ENCODE data around the gene MAPK8.

DNA sequence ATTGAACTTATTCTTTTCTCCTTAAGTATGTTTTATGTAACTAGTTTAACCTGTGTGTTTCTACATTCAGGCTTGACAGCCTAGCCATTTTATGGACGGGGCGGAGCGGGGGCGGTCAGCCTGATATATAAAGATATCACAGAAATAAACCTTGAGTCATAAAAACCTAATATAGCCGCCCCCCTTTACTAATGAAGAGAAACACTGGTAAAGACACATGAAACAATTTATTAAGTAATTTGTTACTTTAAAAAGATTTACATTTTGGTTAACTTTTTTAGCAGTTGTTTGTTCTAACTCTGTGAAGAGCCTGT, 84.0 kb downstream of the MAPK8 start:
- TF ChIP-seq, protein P1, sequence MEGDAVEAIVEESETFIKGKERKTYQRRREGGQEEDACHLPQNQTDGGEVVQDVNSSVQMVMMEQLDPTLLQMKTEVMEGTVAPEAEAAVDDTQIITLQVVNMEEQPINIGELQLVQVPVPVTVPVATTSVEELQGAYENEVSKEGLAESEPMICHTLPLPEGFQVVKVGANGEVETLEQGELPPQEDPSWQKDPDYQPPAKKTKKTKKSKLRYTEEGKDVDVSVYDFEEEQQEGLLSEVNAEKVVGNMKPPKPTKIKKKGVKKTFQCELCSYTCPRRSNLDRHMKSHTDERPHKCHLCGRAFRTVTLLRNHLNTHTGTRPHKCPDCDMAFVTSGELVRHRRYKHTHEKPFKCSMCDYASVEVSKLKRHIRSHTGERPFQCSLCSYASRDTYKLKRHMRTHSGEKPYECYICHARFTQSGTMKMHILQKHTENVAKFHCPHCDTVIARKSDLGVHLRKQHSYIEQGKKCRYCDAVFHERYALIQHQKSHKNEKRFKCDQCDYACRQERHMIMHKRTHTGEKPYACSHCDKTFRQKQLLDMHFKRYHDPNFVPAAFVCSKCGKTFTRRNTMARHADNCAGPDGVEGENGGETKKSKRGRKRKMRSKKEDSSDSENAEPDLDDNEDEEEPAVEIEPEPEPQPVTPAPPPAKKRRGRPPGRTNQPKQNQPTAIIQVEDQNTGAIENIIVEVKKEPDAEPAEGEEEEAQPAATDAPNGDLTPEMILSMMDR (IDR thresholded peaks at IDR 0.05): no peak
- TF ChIP-seq POLR2A (IDR thresholded peaks at IDR 0.05): no peak
